ENCODE measurements around the gene PAQR5. TPM values are rescaled to one million over a fixed set of nuclear protein-coding genes. Genes with fewer than 3 reads are reported as not detected.

Gene PAQR5
- total and polyA plus RNA-seq, 2 donors from 2014 or later, result 32.7 to 51.3 TPM

GRCh38 chr15:69341356-69341755, 42.6 kb downstream of the PAQR5 start:
- Histone ChIP-seq H3K9ac (ENCODE audit: low read length in 3 of 3) (no peak overlapping the region), H3K9me3 (ENCODE audit: control insufficient read depth in 2 of 3, insufficient read depth in 1 of 3, low read length in 3 of 3) (no peaks in the 10 kb centered on the region), H3K27me3 (ENCODE audit: control insufficient read depth, insufficient read depth, low read length) (no peaks in the 10 kb centered on the region), H3K27ac (ENCODE audit: low read depth in 2 of 2, low read length in 2 of 2) (no peak overlapping the region), H3K36me3 (ENCODE audit: control insufficient read depth in 2 of 3, insufficient read depth in 3 of 3, low read length in 3 of 3) (no peaks in the 10 kb centered on the region), H3K4me3 (ENCODE audit: low read length in 3 of 3) (no peak overlapping the region), H3K4me1 (ENCODE audit: control insufficient read depth in 2 of 3, insufficient read depth in 2 of 3, low read depth in 1 of 3, low read length in 3 of 3) (peaks cover 0 to 12% (median 9%) of the 10 kb centered on the region in 3 donors)
- intact Hi-C loops (cut with DNase I), result no loop called here
- no peak for DNase-seq
- TF ChIP-seq CTCF (IDR thresholded peaks at IDR 0.05; ENCODE audit: borderline replicate concordance, extremely low read depth, insufficient read depth), result no peak
- FAIRE-seq, result no peak

- intact Hi-C loops (cut with DNase I), result no loop called here
- Histone ChIP-seq H3K4me3 (ENCODE audit: low read length in 3 of 3) (no peak overlapping the region), H3K9me3 (ENCODE audit: control insufficient read depth in 2 of 3, insufficient read depth in 1 of 3, low read length in 3 of 3) (no peaks in the 10 kb centered on the region), H3K27ac (ENCODE audit: low read depth in 2 of 2, low read length in 2 of 2) (no peak overlapping the region), H3K9ac (ENCODE audit: low read length in 3 of 3) (no peak overlapping the region), H3K36me3 (ENCODE audit: control insufficient read depth in 2 of 3, insufficient read depth in 3 of 3, low read length in 3 of 3) (no peaks in the 10 kb centered on the region), H3K4me1 (ENCODE audit: control insufficient read depth in 2 of 3, insufficient read depth in 2 of 3, low read depth in 1 of 3, low read length in 3 of 3) (peaks cover 0 to 12% (median 9%) of the 10 kb centered on the region in 3 donors), H3K27me3 (ENCODE audit: control insufficient read depth, insufficient read depth, low read length) (no peaks in the 10 kb centered on the region)
- TF ChIP-seq CTCF (IDR thresholded peaks at IDR 0.05; ENCODE audit: borderline replicate concordance, extremely low read depth, insufficient read depth), result no peak
- DNase-seq (peak in 1 of 5 donors; percentile 21), FAIRE-seq (no peak)
Observed at GRCh38 chr15:69342460-69343076, 43.9 kb downstream of the PAQR5 start.

GRCh38 chr15:69343133-69343532, 44.4 kb downstream of the PAQR5 start:
- Histone ChIP-seq H3K9me3 (ENCODE audit: control insufficient read depth in 2 of 3, insufficient read depth in 1 of 3, low read length in 3 of 3) (no peaks in the 10 kb centered on the region), H3K27me3 (ENCODE audit: control insufficient read depth, insufficient read depth, low read length) (no peaks in the 10 kb centered on the region), H3K27ac (ENCODE audit: low read depth in 2 of 2, low read length in 2 of 2) (no peak overlapping the region), H3K4me1 (ENCODE audit: control insufficient read depth in 2 of 3, insufficient read depth in 2 of 3, low read depth in 1 of 3, low read length in 3 of 3) (peaks cover 0 to 12% (median 9%) of the 10 kb centered on the region in 3 donors), H3K9ac (ENCODE audit: low read length in 3 of 3) (no peak overlapping the region), H3K36me3 (ENCODE audit: control insufficient read depth in 2 of 3, insufficient read depth in 3 of 3, low read length in 3 of 3) (no peaks in the 10 kb centered on the region), H3K4me3 (ENCODE audit: low read length in 3 of 3) (no peak overlapping the region)
- DNase-seq, result no peak
- intact Hi-C loops (cut with DNase I), result no loop called here
- no peak for TF ChIP-seq CTCF (IDR thresholded peaks at IDR 0.05; ENCODE audit: borderline replicate concordance, extremely low read depth, insufficient read depth)
- no peak for FAIRE-seq

- H3K27me3 ChIP-seq (ENCODE audit: control insufficient read depth, insufficient read depth, low read length), result no peaks in the 10 kb centered on the region
- no peak for TF ChIP-seq CTCF (IDR thresholded peaks at IDR 0.05; ENCODE audit: borderline replicate concordance, extremely low read depth, insufficient read depth)
- H3K4me3 ChIP-seq (ENCODE audit: low read length in 3 of 3), result no peak overlapping the region
- H3K9ac ChIP-seq (ENCODE audit: low read length in 3 of 3), result no peak overlapping the region
- DNase-seq, result no peak
- no peaks in the 10 kb centered on the region for H3K9me3 ChIP-seq (ENCODE audit: control insufficient read depth in 2 of 3, insufficient read depth in 1 of 3, low read length in 3 of 3)
- H3K36me3 ChIP-seq (ENCODE audit: control insufficient read depth in 2 of 3, insufficient read depth in 3 of 3, low read length in 3 of 3), result peaks cover 0 to 8% (median 0%) of the 10 kb centered on the region in 3 donors
- intact Hi-C loops (cut with DNase I), result no loop called here
- H3K27ac ChIP-seq (ENCODE audit: low read depth in 2 of 2, low read length in 2 of 2), result no peak overlapping the region
- no peak for FAIRE-seq
- peaks cover 0 to 9% (median 9%) of the 10 kb centered on the region in 3 donors for H3K4me1 ChIP-seq (ENCODE audit: control insufficient read depth in 2 of 3, insufficient read depth in 2 of 3, low read depth in 1 of 3, low read length in 3 of 3)
Observed at GRCh38 chr15:69344238-69344637, 45.5 kb downstream of the PAQR5 start.
